Measurements from ENCODE around the gene ACTR6. TPM values are rescaled to one million over a fixed set of nuclear protein-coding genes. Genes with fewer than 3 reads are reported as not detected.
A peak's percentile ranks its signal among the peaks of the same experiment; 100 is the strongest.

Gene ACTR6
- total and polyA plus RNA-seq, 9 of the 15 experiments (the other 6 are each of a cell fraction or from before 2014, with no cell fraction given), result 26.1 to 109 (median 70.9) TPM

DNA sequence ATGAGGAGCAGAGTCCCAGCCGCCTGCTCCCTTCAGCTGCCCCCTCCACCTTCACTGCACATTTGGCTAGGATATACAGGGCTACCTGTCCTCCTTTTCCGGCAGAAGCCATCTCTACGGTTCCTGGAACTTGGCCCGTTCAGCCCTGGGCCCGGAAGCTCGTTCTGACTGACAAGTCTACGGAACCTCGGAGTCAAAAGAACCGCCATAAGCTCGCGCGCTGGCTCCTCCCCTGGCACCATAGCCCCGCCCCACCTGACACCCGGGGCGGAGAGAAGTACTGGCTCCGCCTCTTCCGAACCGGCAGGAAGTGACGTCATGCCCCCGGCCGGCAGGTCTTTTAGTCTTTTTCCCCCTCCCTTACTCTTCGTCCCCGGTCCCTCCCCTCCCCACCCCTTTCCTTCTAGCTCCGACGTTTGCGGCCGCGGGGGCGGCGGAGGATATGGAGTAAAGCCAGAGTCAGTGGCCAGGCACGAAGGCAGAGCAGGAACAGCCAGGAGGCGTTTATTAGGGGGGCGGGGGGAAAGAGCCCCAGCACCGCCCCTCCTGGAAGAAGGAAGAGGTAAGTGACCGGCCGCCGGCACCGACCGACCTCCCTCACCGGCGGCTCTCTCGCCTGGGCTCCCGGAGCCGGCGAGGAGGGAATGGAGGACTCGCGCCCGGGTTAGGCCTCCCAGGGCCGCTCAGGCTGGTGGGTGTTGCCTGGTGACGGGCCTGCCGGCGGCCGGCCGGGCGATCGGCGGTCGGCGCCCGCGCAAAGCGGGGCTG lies 66.4 kb downstream of the ACTR6 start, which contains the start of the genes DEPDC4 and SCYL2 (continued):
- TF ChIP-seq ZNF668 (CRISPR knock-in tag; IDR thresholded peaks at IDR 0.05) (no peak), KHSRP (IDR thresholded peaks at IDR 0.05) (0 out of 2 replicates have a peak, but pooled peaks have one; percentile 47), ZKSCAN8 (CRISPR knock-in tag; IDR thresholded peaks at IDR 0.05) (no peak), CBX1 (IDR thresholded peaks at IDR 0.05; ENCODE audit: low read depth) (no peak)
- TF ChIP-seq, protein P1, sequence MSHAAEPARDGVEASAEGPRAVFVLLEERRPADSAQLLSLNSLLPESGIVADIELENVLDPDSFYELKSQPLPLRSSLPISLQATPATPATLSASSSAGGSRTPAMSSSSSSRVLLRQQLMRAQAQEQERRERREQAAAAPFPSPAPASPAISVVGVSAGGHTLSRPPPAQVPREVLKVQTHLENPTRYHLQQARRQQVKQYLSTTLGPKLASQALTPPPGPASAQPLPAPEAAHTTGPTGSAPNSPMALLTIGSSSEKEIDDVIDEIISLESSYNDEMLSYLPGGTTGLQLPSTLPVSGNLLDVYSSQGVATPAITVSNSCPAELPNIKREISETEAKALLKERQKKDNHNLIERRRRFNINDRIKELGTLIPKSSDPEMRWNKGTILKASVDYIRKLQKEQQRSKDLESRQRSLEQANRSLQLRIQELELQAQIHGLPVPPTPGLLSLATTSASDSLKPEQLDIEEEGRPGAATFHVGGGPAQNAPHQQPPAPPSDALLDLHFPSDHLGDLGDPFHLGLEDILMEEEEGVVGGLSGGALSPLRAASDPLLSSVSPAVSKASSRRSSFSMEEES (CRISPR knock-in tag; IDR thresholded peaks at IDR 0.05), result no peak

DNA sequence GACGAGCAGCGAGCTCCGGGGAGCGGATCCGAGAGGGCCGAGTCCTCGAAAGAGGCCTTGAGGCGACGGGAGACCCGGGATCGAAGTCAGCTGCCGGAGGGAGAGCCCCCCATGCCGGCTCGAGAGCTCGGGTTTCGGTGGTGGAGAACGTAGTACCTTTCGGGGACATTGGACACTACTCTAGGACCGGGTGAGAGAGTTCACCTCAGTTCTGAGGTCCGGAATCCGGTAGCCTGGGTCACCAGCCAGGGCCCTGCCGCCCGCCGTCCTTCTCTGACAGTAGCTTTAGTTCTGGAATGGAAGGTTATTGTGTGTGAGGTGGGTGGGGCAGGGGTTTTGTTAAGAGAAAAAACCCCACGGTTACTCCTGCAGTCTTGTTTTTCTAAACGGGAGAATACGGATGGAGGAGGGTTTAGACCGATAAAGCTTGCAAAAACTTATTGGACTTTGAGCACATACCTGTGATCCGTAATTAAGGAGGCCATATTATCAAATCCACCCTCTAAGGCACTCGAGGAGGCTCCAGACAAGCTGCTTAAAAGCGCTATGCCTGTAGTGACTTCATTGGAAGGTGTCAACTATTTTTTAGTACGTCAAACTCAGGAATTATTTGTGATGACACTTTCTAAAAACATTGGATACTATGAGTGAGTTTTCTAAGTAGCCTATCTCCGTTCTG lies 67.1 kb downstream of the ACTR6 start:
- H3K36me3 ChIP-seq (ENCODE audit: control insufficient read depth, insufficient read depth, low read length), result peaks cover 6% of the 10 kb centered on the region; the same call in 1 of the 3 replicates
- in situ Hi-C loops (cut with MboI) (no loop called here), intact Hi-C loops (cut with micrococcal nuclease) (loop anchor here (5.0 kb wide), 2 partner anchors 35 to 65 kb away; partner anchors contain the start of gene ACTR6)
- ChIA-PET CTCF (ENCODE audit: low intra/inter-chr PET ratio) (no interaction called here), POLR2A (interaction anchor here (0.9 to 3.7 kb wide), 4 partner anchors 9 to 32 kb away, joined by 3 to 20 read pairs (median 8); no protein-coding TSS in a partner anchor)
- under 1% methylated on average over 28 of the region's 33 CpGs for WGBS (ENCODE audit: insufficient coverage, low coverage, missing lambda C conversion rate)
- H3K9me1 ChIP-seq (ENCODE audit: control insufficient read depth, insufficient read depth, low read length), result no peaks in the 10 kb centered on the region
- peaks cover 0 to 10% of the 10 kb centered on the region in 2 experiments; a peak in 2 of 5 replicates for H3K4me1 ChIP-seq (replicated peaks in 1 of 2; ENCODE audit: control insufficient read depth in 2 of 2, insufficient read depth in 2 of 2, low read length in 2 of 2)
- FAIRE-seq, result no peak
- peak; percentile 25 for ATAC-seq
- no peaks in the 10 kb centered on the region for H3K27me3 ChIP-seq (ENCODE audit: control insufficient read depth in 2 of 2, insufficient read depth in 2 of 2, low read length in 2 of 2)
- peak in 2 of 4 experiments; percentile 12 to 37 for DNase-seq (ENCODE audit: extremely low read depth in 1 of 4, low spot score in 3 of 4)
- no peaks in the 10 kb centered on the region for H4K20me1 ChIP-seq (replicated peaks; ENCODE audit: control insufficient read depth, insufficient read depth, low read length)
- no TSS peak for BruUV-seq (replicated peaks)
- H3K79me2 ChIP-seq (ENCODE audit: control insufficient read depth, insufficient read depth, low read length), result peaks cover 60% of the 10 kb centered on the region
- peak overlapping the region; percentile 95 for H3K4me3 ChIP-seq
- H3K9me3 ChIP-seq (replicated peaks; ENCODE audit: control insufficient read depth, insufficient read depth, low read depth, low read length), result no peaks in the 10 kb centered on the region
- peak overlapping the region; percentile 90 for H3K4me2 ChIP-seq (ENCODE audit: insufficient read depth, low read length)
- H3K27ac ChIP-seq (ENCODE audit: extremely low read depth, low read depth, low read length), result peak overlapping the region; percentile 96
- H2AFZ ChIP-seq (ENCODE audit: low read depth, low read length), result peak overlapping the region; percentile 74
- H3K9ac ChIP-seq (ENCODE audit: insufficient read depth in 1 of 2, low read depth in 2 of 2, low read length in 2 of 2), result peak overlapping the region; percentile 97 to 100
- TF ChIP-seq PHTF2 (CRISPR knock-in tag; IDR thresholded peaks at IDR 0.05) (no peak), C11orf30 (IDR thresholded peaks at IDR 0.05; ENCODE audit: low read depth) (no peak), FIP1L1 (IDR thresholded peaks at IDR 0.05; ENCODE audit: low read depth, low read length, poor library complexity, severe bottlenecking) (no peak), CHD1 (IDR thresholded peaks at IDR 0.05; ENCODE audit: low read length) (peak; percentile 90), YY1 (IDR thresholded peaks at IDR 0.05; ENCODE audit: borderline replicate concordance in 1 of 3, control insufficient read depth in 1 of 3, extremely low read depth in 1 of 3, insufficient read depth in 3 of 3, insufficient read length in 1 of 3, insufficient replicate concordance in 2 of 3, low read depth in 1 of 3, low read length in 2 of 3) (peak in 1 of 3 experiments; percentile 16), ZFPM2 (CRISPR knock-in tag; IDR thresholded peaks at IDR 0.05) (no peak)
- TF ChIP-seq, protein P2, sequence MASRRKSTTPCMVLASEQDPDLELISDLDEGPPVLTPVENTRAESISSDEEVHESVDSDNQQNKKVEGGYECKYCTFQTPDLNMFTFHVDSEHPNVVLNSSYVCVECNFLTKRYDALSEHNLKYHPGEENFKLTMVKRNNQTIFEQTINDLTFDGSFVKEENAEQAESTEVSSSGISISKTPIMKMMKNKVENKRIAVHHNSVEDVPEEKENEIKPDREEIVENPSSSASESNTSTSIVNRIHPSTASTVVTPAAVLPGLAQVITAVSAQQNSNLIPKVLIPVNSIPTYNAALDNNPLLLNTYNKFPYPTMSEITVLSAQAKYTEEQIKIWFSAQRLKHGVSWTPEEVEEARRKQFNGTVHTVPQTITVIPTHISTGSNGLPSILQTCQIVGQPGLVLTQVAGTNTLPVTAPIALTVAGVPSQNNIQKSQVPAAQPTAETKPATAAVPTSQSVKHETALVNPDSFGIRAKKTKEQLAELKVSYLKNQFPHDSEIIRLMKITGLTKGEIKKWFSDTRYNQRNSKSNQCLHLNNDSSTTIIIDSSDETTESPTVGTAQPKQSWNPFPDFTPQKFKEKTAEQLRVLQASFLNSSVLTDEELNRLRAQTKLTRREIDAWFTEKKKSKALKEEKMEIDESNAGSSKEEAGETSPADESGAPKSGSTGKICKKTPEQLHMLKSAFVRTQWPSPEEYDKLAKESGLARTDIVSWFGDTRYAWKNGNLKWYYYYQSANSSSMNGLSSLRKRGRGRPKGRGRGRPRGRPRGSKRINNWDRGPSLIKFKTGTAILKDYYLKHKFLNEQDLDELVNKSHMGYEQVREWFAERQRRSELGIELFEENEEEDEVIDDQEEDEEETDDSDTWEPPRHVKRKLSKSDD (conservative IDR thresholded peaks at IDR 0.05; ENCODE audit: low read length), result no peak

Measured in K562 (cell line).